Smooth muscle cell (in vitro differentiated cells): ENCODE measurements around the gene TRIM63. TPM values are rescaled to one million over a fixed set of nuclear protein-coding genes. Genes with fewer than 3 reads are reported as not detected.
"Not testable (repeated sequence)": the region's sequence is repeated elsewhere in the genome, so short reads cannot be mapped to it uniquely, and the experiment has no call there.

Source experiments
- DNase-seq: peaks from one replicate; lab custom pipeline; 2025; ENCODE audit not compliant: unreplicated experiment; lab: John Stamatoyannopoulos, UW
- H2AFZ ChIP-seq: fragments of 200-600 bp; sonication (generic); 2 replicates; pipeline ENCODE4 v1.6.0; 2016; ENCODE audit warnings: antibody characterized with exemption, low read depth, mild to moderate bottlenecking
- H3F3A ChIP-seq: fragments of 200-600 bp; sonication (generic); 2 replicates; pipeline ENCODE4 v1.6.0; 2017; ENCODE audit warnings: antibody characterized with exemption, low read depth
- H3K27ac ChIP-seq: fragments of 200-600 bp; sonication (generic); 2 replicates; pipeline ENCODE4 v1.5.1; 2016; ENCODE audit warnings: low read depth, mild to moderate bottlenecking
- H3K27me3 ChIP-seq: fragments of 200-600 bp; sonication (generic); 2 replicates; pipeline ENCODE4 v1.6.1; 2016; ENCODE audit warnings: low read depth, mild to moderate bottlenecking
- H3K36me3 ChIP-seq: fragments of 200-600 bp; sonication (generic); 2 replicates; pipeline ENCODE4 v1.5.1; 2016; ENCODE audit warnings: low read depth
- H3K4me1 ChIP-seq: fragments of 200-600 bp; sonication (generic); 2 replicates; pipeline ENCODE4 v1.5.1; 2016; ENCODE audit warnings: low read depth
- H3K4me2 ChIP-seq: fragments of 200-600 bp; sonication (generic); 2 replicates; pipeline ENCODE4 v1.6.0; 2016; ENCODE audit warnings: mild to moderate bottlenecking
- H3K4me3 ChIP-seq: fragments of 200-600 bp; sonication (generic); 2 replicates; pipeline ENCODE4 v1.5.1; 2016; ENCODE audit warnings: mild to moderate bottlenecking
- H3K79me2 ChIP-seq: fragments of 200-600 bp; sonication (generic); 2 replicates; pipeline ENCODE4 v1.6.0; 2016; ENCODE audit warnings: low read depth, mild to moderate bottlenecking
- H3K9ac ChIP-seq: fragments of 200-600 bp; sonication (generic); 2 replicates; pipeline ENCODE4 v1.6.0; 2016; ENCODE audit warnings: low read depth
- H3K9me3 ChIP-seq: fragments of 200-600 bp; sonication (generic); replicated peaks from 2 replicates; pipeline ENCODE4 v1.5.1; 2016; ENCODE audit warnings: low read depth
- H4K20me1 ChIP-seq: fragments of 200-600 bp; sonication (generic); 2 replicates; pipeline ENCODE4 v1.6.0; 2016; ENCODE audit warnings: low read depth
- WGBS: methylation state at CpG from one replicate; pipeline ENCODE4 v1.1.7; 2016; ENCODE audit warnings: low lambda C conversion rate; 5-methylcytosine and 5-hydroxymethylcytosine counted together
- polyA plus RNA-seq: library from polyadenylated mRNA; unstranded; fragments of >200 nt; fragmentation: Nextera tagmentation; extraction: Ambion mirVana; gene quantifications from 2 replicates; pipeline ENCODE4 v1.2.1, GENCODE V29; 2016
- total RNA-seq: library from RNA; depleted of rRNA; stranded (reverse); fragments of >200 nt; gene quantifications from 2 replicates; pipeline ENCODE4 v1.2.3, GENCODE V29; 2014
- TF ChIP-seq, protein P1 (sequence below): fragments of 200-600 bp; sonication (generic); IDR thresholded peaks from 2 replicates; pipeline ENCODE4 v1.5.1; 2017; ENCODE audit warnings: borderline replicate concordance, mild to moderate bottlenecking, antibody characterized with exemption; ENCODE audit not compliant: insufficient read depth, poor library complexity, severe bottlenecking

The TRIM63 gene
- total and polyA plus RNA-seq, 2 experiments from 2014 or later = 0.14 TPM; not detected in 1

DNA sequence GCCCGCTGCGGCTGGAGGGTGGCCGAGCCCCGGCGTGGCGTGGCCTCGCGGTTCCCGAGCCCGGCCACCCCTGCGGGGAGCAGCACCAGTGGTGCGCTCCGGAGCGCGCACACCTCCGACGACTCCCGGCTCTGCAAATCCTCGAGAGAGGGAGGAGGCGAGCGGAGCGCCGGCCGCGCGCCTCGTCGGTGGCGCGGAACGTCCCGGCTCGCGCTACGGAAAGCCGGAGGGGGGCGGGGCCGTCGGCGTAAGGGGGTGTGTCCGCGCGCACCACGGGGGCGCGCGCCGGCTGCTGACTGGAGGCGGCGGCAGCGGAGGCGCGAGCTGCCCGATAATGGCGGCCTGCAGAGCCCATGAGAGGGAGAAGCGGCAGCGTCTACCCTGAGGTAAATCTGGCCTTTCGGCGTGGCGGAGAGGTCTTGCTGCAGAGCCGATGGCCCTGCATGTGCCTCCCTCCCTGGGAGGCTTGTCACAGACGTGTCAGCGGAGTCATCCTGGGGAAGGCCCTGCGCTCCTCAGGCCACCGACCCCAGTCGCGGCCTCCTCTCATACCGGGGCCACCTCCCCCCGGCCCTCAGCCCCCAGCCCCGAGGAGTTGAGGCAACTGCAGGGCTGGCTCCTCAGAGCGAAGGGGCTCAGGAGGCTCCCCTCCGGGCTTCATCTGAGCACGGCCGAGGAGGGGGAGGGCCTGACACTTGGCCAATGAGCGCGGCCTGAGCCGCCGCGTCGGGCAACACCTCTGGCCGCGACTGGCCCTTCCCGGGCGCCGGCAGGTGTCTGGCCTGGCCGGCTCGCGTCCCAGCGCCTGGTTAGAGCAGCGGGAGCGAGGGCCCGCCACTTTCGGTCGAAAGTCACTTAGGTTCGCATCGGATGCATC, 44.3 kb upstream of the TRIM63 start, which contains the start of gene PDIK1L:
TSS of gene PDIK1L (plus strand) at position 295 of the 877 bp plus-strand sequence. CDS start 2,485 bp downstream, outside the sequence.
- Histone ChIP-seq H3K4me1 (peaks cover 17% of the 10 kb centered on the region), H3K9me3 (no peaks in the 10 kb centered on the region), H3K9ac (peak within 1 kb of the TSS; percentile 71), H3K4me2 (peak within 1 kb of the TSS; percentile 90), H3F3A (peaks cover 3% of the 10 kb centered on the region), H3K27ac (peak within 1 kb of the TSS; percentile 54), H3K36me3 (no peaks in the 10 kb centered on the region), H4K20me1 (no peaks in the 10 kb centered on the region), H3K4me3 (peak within 1 kb of the TSS; percentile 93), H2AFZ (peak within 1 kb of the TSS; percentile 95), H3K27me3 (no peaks in the 10 kb centered on the region), H3K79me2 (peaks cover 9% of the 10 kb centered on the region)
- DNase-seq = peak; percentile 79
- WGBS = under 1% methylated on average over 41 of the region's 96 CpGs
- TF ChIP-seq, protein P1, sequence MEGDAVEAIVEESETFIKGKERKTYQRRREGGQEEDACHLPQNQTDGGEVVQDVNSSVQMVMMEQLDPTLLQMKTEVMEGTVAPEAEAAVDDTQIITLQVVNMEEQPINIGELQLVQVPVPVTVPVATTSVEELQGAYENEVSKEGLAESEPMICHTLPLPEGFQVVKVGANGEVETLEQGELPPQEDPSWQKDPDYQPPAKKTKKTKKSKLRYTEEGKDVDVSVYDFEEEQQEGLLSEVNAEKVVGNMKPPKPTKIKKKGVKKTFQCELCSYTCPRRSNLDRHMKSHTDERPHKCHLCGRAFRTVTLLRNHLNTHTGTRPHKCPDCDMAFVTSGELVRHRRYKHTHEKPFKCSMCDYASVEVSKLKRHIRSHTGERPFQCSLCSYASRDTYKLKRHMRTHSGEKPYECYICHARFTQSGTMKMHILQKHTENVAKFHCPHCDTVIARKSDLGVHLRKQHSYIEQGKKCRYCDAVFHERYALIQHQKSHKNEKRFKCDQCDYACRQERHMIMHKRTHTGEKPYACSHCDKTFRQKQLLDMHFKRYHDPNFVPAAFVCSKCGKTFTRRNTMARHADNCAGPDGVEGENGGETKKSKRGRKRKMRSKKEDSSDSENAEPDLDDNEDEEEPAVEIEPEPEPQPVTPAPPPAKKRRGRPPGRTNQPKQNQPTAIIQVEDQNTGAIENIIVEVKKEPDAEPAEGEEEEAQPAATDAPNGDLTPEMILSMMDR = no peak

DNA sequence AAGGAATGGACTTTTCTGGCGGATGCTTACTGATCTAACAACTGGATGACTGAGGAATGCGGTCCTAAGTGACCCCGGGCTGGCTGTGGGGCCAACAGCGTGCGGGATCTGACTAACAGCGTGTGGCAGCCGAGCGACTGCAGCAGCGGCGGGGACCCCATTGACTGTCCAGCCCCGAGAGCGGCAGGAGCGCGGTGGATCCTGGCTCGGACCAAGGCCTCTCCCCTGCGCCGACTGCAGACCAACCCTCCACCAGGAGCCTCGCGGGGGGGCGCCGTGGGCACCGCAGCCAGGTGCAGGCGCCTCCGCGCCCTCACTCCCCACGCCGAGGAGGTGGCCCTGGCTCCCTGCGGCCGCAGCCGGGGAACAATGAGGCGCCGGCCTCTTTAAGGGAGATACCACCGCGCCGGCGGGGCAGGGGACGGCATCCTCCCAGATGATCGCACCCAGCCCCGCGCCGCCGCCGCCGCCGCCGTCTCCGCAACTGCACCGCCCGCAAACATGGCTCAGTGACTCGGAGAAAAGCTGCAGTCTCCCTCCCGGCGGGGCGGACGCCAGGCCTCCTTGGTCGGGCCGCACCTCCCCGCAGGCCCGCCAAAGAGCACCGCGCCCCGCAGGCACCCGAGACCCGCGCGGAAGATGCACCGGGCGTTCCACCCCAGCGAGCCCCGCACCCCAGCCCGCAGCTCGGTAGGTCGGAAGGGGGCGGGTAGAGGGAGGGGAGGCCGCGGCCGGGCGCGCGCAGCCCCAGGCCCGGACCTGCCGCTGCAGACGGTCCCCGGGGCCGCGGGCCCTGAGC, 43.5 kb upstream of the TRIM63 start:
- Histone ChIP-seq H3K27ac (peak overlapping the region; percentile 42), H3K79me2 (peaks cover 9% of the 10 kb centered on the region), H3F3A (peaks cover 3% of the 10 kb centered on the region), H3K9me3 (no peaks in the 10 kb centered on the region), H3K36me3 (no peaks in the 10 kb centered on the region), H3K9ac (peak overlapping the region; percentile 71), H3K4me1 (peaks cover 17% of the 10 kb centered on the region), H3K27me3 (no peaks in the 10 kb centered on the region), H4K20me1 (no peaks in the 10 kb centered on the region), H3K4me2 (peak overlapping the region; percentile 90), H2AFZ (peak overlapping the region; percentile 95), H3K4me3 (peak overlapping the region; percentile 93)
- TF ChIP-seq, protein P1 = no peak
- DNase-seq = peak; percentile 57
- WGBS = 1% methylated on average over 58 of the region's 85 CpGs

DNA sequence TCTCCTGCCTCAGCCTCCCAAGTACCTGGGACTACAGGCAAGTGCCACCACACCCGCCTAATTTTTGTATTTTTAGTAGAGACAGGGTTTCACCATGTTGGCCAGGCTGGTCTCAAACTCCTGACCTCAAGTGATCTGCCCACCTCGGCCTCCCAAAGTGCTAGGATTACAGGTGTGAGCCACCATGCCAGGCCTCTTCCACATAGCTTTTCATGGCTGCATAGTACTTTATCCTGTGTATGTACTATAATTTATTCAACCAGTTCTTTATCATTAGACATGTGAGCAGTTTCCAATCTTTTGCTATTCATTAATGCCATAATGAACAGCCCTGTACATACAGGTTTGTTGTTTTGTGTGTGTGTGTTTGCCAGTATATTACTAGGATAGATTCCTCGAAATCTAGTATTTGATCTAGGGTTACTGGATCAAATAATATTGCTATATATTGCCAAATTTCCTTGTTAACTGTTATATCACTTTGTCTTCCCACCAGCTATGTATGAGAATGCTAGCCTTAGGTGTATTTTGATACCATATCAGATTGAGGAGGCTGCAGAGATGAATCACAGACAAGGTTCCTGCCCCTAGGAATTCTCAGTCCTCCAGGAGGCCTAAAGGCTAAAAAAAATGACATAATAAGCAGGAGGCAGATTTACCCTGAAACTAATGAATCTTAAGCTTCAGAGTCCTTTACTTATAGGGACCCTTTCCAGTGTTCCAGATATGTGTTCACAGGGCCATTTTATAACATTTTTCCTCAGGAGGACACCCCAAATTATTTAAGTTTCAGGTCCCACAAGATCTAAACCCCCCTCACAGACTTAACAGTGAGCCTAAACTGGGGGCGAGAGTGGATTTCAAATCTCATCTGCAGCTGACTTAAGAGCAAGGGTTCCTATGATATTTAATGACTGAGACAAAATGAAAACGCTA, 42.1 kb upstream of the TRIM63 start:
- Histone ChIP-seq H3K4me2 (peak overlapping the region; percentile 90), H3K4me1 (peaks cover 17% of the 10 kb centered on the region), H2AFZ (no peak overlapping the region), H3K79me2 (peaks cover 9% of the 10 kb centered on the region), H3F3A (peaks cover 3% of the 10 kb centered on the region), H4K20me1 (no peaks in the 10 kb centered on the region), H3K27ac (no peak overlapping the region), H3K9me3 (no peaks in the 10 kb centered on the region), H3K27me3 (no peaks in the 10 kb centered on the region), H3K36me3 (no peaks in the 10 kb centered on the region), H3K4me3 (no peak overlapping the region), H3K9ac (no peak overlapping the region)
- no peak for DNase-seq
- TF ChIP-seq, protein P1 = no peak
- 94% methylated on average over 5 of the region's 5 CpGs for WGBS

DNA sequence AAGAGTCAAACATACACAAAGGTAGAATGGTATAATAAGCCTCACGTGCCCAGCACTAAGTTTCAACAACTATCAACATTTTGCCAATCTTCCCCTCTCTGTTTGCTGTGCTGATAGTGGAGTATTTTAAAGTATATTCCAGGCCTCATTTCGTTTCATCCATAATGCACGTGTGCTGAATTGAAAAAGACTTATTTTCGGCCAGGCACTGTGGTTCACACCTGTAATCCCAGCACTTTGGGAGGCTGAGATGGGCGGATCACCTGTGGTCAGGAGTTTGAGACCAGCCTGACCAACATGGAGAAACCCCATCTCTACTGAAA, 37.8 kb upstream of the TRIM63 start:
- DNase-seq, H3K4me2 ChIP-seq, H3K27me3 ChIP-seq, H3K4me3 ChIP-seq, H4K20me1 ChIP-seq, H3K36me3 ChIP-seq, H3K27ac ChIP-seq, H3F3A ChIP-seq, H3K9me3 ChIP-seq, H3K9ac ChIP-seq, H2AFZ ChIP-seq, H3K4me1 ChIP-seq, H3K79me2 ChIP-seq: not testable (repeated sequence)
- 45% methylated on average over 5 of the region's 5 CpGs for whole genome bisulfite sequencing
